K562 (cell line): ENCODE data around the gene LETM1. TPM values are rescaled to one million over a fixed set of nuclear protein-coding genes. Genes with fewer than 3 reads are reported as not detected.

Experiments
- ATAC-seq: fragments of 200-7000 bp; cut with Tn5 transposase; 3 replicates; pipeline ENCODE4 v1.9.1; 2020; ENCODE audit warnings: moderate library complexity
- BruUV-seq: library from RNA; stranded (reverse); fragments of 400-500 nt; replicated peaks from 2 replicates; lab custom pipeline; 2021; lab: Mats Ljungman, UMichigan
- CTCF ChIA-PET: fragments of 300-600 bp; formaldehyde crosslinking; extraction: SDS; loops from one replicate; lab custom pipeline; 2021; ENCODE audit warnings: low intra/inter-chr PET ratio; lab: Yijun Ruan, JAX
- POLR2A ChIA-PET: fragments of 300-600, 350-650 bp; sonication (Branson Sonifier 250); formaldehyde crosslinking; extraction: SDS; loops from one replicate; lab custom pipeline; 2021; ENCODE audit warnings: antibody characterized with exemption, inconsistent platforms; lab: Yijun Ruan, JAX
- DNase-seq, 4 experiments: peaks; one replicate each; pipeline versions ENCODE4 v3.0.0 to v3.0.0-alpha.2; 2011 to 2018; ENCODE audit warnings: low spot score in 3 of 4, mixed read lengths in 3 of 4; ENCODE audit errors: extremely low read depth in 1 of 4
- FAIRE-seq: peaks from 2 replicates; lab custom pipeline; 2011; peaks lifted over from hg19 to GRCh38; lab: Jason Lieb, UNC
- H2AFZ ChIP-seq: 2 replicates; pipeline ENCODE4 v1.6.0; 2011; ENCODE audit warnings: low read depth, low read length, control low read depth, inconsistent platforms
- H3K27ac ChIP-seq: fragments of 200-600 bp; 3 replicates; pipeline ENCODE4 v1.8.0; 2011; ENCODE audit warnings: low read depth, mild to moderate bottlenecking, control low read depth, inconsistent platforms, low read length, moderate library complexity, mixed read lengths; ENCODE audit errors: extremely low read depth
- H3K27me3 ChIP-seq, 2 experiments: fragments of 300-600 bp in 1 of 2; 2 replicates in 1 of 2; 3 replicates in 1 of 2; pipeline versions ENCODE4 v1.6.0 to v1.8.0; 2011; ENCODE audit warnings: inconsistent platforms in 2 of 2, low read length in 2 of 2, mild to moderate bottlenecking in 1 of 2, mixed read lengths in 1 of 2, moderate library complexity in 1 of 2; ENCODE audit not compliant: control insufficient read depth in 2 of 2, insufficient read depth in 2 of 2
- H3K36me3 ChIP-seq: fragments of 300-600 bp; 3 replicates; pipeline ENCODE4 v1.8.0; 2011; ENCODE audit warnings: mild to moderate bottlenecking, low read length, inconsistent platforms; ENCODE audit not compliant: control insufficient read depth, insufficient read depth
- H3K4me1 ChIP-seq, 2 experiments: fragments of 200-600 bp in 1 of 2; replicated peaks in 1 of 2; 2 replicates in 1 of 2; 3 replicates in 1 of 2; pipeline versions ENCODE4 v1.5.1 to v1.8.0; 2011; ENCODE audit warnings: inconsistent platforms in 2 of 2, low read length in 2 of 2, mild to moderate bottlenecking in 1 of 2, mixed read lengths in 1 of 2, moderate library complexity in 1 of 2; ENCODE audit not compliant: control insufficient read depth in 2 of 2, insufficient read depth in 2 of 2
- H3K4me2 ChIP-seq: 2 replicates; pipeline ENCODE4 v1.6.1; 2011; ENCODE audit warnings: low read length, control low read depth, inconsistent platforms, mixed read lengths; ENCODE audit not compliant: insufficient read depth
- H3K4me3 ChIP-seq: fragments of 200-600 bp; sonication (generic), shearing (Covaris generic); 2 replicates; pipeline ENCODE4 v1.5.1; 2016; ENCODE audit warnings: control low read depth, inconsistent platforms
- H3K79me2 ChIP-seq: fragments of 200-600 bp; 3 replicates; pipeline ENCODE4 v1.8.0; 2011; ENCODE audit warnings: low read length, inconsistent platforms; ENCODE audit not compliant: control insufficient read depth, insufficient read depth
- H3K9ac ChIP-seq, 2 experiments: 2 replicates each; pipeline versions ENCODE4 v1.6.0 to v1.6.1; 2011; ENCODE audit warnings: low read depth in 2 of 2, low read length in 2 of 2, control low read depth in 1 of 2, inconsistent platforms in 1 of 2, mild to moderate bottlenecking in 1 of 2, mixed read lengths in 1 of 2; ENCODE audit not compliant: insufficient read depth in 1 of 2
- H3K9me1 ChIP-seq: one replicate; pipeline ENCODE4 v1.6.0; 2011; ENCODE audit warnings: inconsistent platforms, mild to moderate bottlenecking, low read length, moderate library complexity; ENCODE audit not compliant: control insufficient read depth, insufficient read depth
- H3K9me3 ChIP-seq: replicated peaks from 2 replicates; pipeline ENCODE4 v1.5.1; 2011; ENCODE audit warnings: low read depth, low read length, inconsistent platforms; ENCODE audit not compliant: control insufficient read depth, insufficient read depth
- H4K20me1 ChIP-seq: replicated peaks from 2 replicates; pipeline ENCODE4 v1.6.1; 2011; ENCODE audit warnings: low read length, inconsistent platforms, mixed read lengths; ENCODE audit not compliant: control insufficient read depth, insufficient read depth
- ARID1B ChIP-seq: fragments of 450-650 bp; IDR thresholded peaks from 2 replicates; pipeline ENCODE4 v1.6.1; 2016; ENCODE audit warnings: antibody characterized with exemption, mild to moderate bottlenecking, inconsistent platforms
- CBX1 ChIP-seq: sonication (generic); IDR thresholded peaks from 2 replicates; pipeline ENCODE4 v1.6.1; 2016; ENCODE audit warnings: antibody characterized with exemption, low read depth, mild to moderate bottlenecking
- DEAF1 ChIP-seq: fragments of 450-650 bp; formaldehyde crosslinking; IDR thresholded peaks from 2 replicates; pipeline ENCODE4 v1.4.0; 2020; ENCODE audit warnings: mild to moderate bottlenecking, moderate library complexity
- GABPB2 ChIP-seq: fragments of 250-450 bp; sonication (Bioruptor Pico); conservative IDR thresholded peaks from 2 replicates; pipeline ENCODE4 v1.5.1; 2021; ENCODE audit warnings: mild to moderate bottlenecking
- HLTF ChIP-seq: fragments of 450-650 bp; IDR thresholded peaks from 2 replicates; pipeline ENCODE4 v1.6.1; 2016
- HMG20A ChIP-seq: fragments of 450-650 bp; formaldehyde crosslinking; conservative IDR thresholded peaks from 2 replicates; pipeline ENCODE4 v1.4.0; 2020; ENCODE audit warnings: mild to moderate bottlenecking, mixed read lengths
- KAT8 ChIP-seq: fragments of 450-650 bp; IDR thresholded peaks from 2 replicates; pipeline ENCODE4 v1.6.1; 2016; ENCODE audit warnings: low read depth, mild to moderate bottlenecking
- KDM1A ChIP-seq, 2 experiments: fragments of 450-650 bp; IDR thresholded peaks; 2 replicates each; pipeline ENCODE4 v1.6.1; 2016; ENCODE audit warnings: mild to moderate bottlenecking in 2 of 2
- MBD2 ChIP-seq: sonication (generic); IDR thresholded peaks from 2 replicates; pipeline ENCODE4 v1.6.1; 2016; ENCODE audit warnings: low read depth, borderline replicate concordance
- MCM2 ChIP-seq: fragments of 450-650 bp; IDR thresholded peaks from 2 replicates; pipeline ENCODE4 v1.6.1; 2017; ENCODE audit warnings: low read depth, mild to moderate bottlenecking
- MCM7 ChIP-seq, 2 experiments: fragments of 450-650 bp; IDR thresholded peaks; 2 replicates each; pipeline ENCODE4 v1.6.1; 2016 to 2018
- MXD1 ChIP-seq: fragments of 250-450 bp; sonication (Bioruptor Pico); IDR thresholded peaks from 2 replicates; pipeline ENCODE4 v1.8.0; 2021; ENCODE audit warnings: borderline replicate concordance, mild to moderate bottlenecking, moderate library complexity; ENCODE audit not compliant: poor library complexity, severe bottlenecking
- RBM14 ChIP-seq: fragments of 200-400 bp; formaldehyde crosslinking; IDR thresholded peaks from 2 replicates; pipeline ENCODE4 v1.6.1; 2018; ENCODE audit warnings: low read depth, mild to moderate bottlenecking, low read length, moderate library complexity, borderline replicate concordance; ENCODE audit not compliant: insufficient read depth
- SRSF7 ChIP-seq: fragments of 200-400 bp; formaldehyde crosslinking; optimal IDR thresholded peaks from 2 replicates; pipeline ENCODE3; 2017; ENCODE audit warnings: mild to moderate bottlenecking, low read depth, low read length
- TEAD1 ChIP-seq, 2 experiments: fragments of 450-650 bp in 1 of 2; sonication (generic) in 1 of 2; formaldehyde crosslinking; IDR thresholded peaks; 2 replicates each; pipeline versions ENCODE4 v1.4.0 to v1.8.0; 2020 to 2022; ENCODE audit warnings: mild to moderate bottlenecking in 2 of 2, missing genetic modification reagents in 1 of 2
- ZNF740 ChIP-seq, 3 experiments: fragments of 200-800 bp in 1 of 3; sonication (Bioruptor generic) in 1 of 3; sonication (generic) in 1 of 3; formaldehyde crosslinking in 1 of 3; IDR thresholded peaks; 2 replicates each; pipeline versions ENCODE4 v1.6.1 to v1.8.0; 2016 to 2022; ENCODE audit warnings: mild to moderate bottlenecking in 2 of 3, missing compliant biosample characterization in 2 of 3, missing genetic modification characterization in 2 of 3, missing genetic modification reagents in 1 of 3
- ZNF77 ChIP-seq: fragments of 250-450 bp; sonication (Bioruptor Pico); IDR thresholded peaks from 2 replicates; pipeline ENCODE4 v1.5.0; 2020
- WGBS: fragments of 100-300 bp; shearing (Covaris generic); methylation state at CpG from one replicate; pipeline ENCODE4 v1.1.6; 2016; ENCODE audit warnings: low coverage, mixed read lengths; ENCODE audit not compliant: insufficient coverage; ENCODE audit errors: missing lambda C conversion rate; 5-methylcytosine and 5-hydroxymethylcytosine counted together
- in situ Hi-C: fragments of 300-500 bp; cut with MboI; formaldehyde crosslinking; loops from 4 replicates; pipeline ENCODE4 v1.15.0; 2018; ENCODE audit warnings: inconsistent platforms, mixed read lengths
- intact Hi-C: fragments of 100-400 bp; cut with micrococcal nuclease; formaldehyde crosslinking; loops from 2 replicates; pipeline ENCODE4 v1.14.2; 2022
- polyA plus RNA-seq, 8 experiments: library from polyadenylated mRNA; depleted of rRNA in 4 of 8; stranded (reverse) in 5 of 8; unstranded in 3 of 8; fragments of >200 nt; fragmentation: Nextera tagmentation in 2 of 8; fragmentation: Illumina TruSeq in 1 of 8; extraction: Ambion mirVana in 2 of 8; extraction: Trizol in 1 of 8; gene quantifications; 2 replicates each; pipeline versions ENCODE4 v1.2.1 to v1.2.3, GENCODE V29; 2011 to 2014; ENCODE audit warnings: inconsistent platforms in 1 of 8, missing spikeins in 1 of 8
- total RNA-seq, 7 experiments: library from RNA; depleted of rRNA in 6 of 7; stranded (reverse); fragments of >200 nt in 6 of 7; fragmentation: Illumina TruSeq in 2 of 7; extraction: Trizol in 2 of 7; gene quantifications; 2 replicates each; pipeline versions ENCODE4 v1.2.1 to v1.2.3, GENCODE V29; 2011 to 2021; ENCODE audit warnings: low replicate concordance in 1 of 7

LETM1 gene
- total and polyA plus RNA-seq, 9 of the 15 experiments (the other 6 are each of a cell fraction or from before 2014, with no cell fraction given), result 3.9 to 109 (median 35.0) TPM

- ATAC-seq (no peak), FAIRE-seq (no peak), DNase-seq (no peak)
- in situ Hi-C loops (no loop called here), intact Hi-C loops (no loop called here)
- no peaks in the 10 kb centered on the region for H3K9me3 ChIP-seq
- no peaks in the 10 kb centered on the region for H3K27me3 ChIP-seq
- no peak overlapping the region for H3K27ac ChIP-seq
- peaks cover 27% of the 10 kb centered on the region for H4K20me1 ChIP-seq
- H3K9ac ChIP-seq, result 0 out of 4 replicates have a peak overlapping the region, but pooled peaks of 1 of the 2 experiments have one; percentile 54
- H3K9me1 ChIP-seq, result peaks cover 11% of the 10 kb centered on the region
- ChIA-PET CTCF (no interaction called here), POLR2A (interaction anchor here (0.7 kb wide), 1 partner anchor 9 kb away, joined by 4 read pairs; no protein-coding TSS in a partner anchor)
- BruUV-seq, result no TSS peak
- no peak overlapping the region for H2AFZ ChIP-seq
- WGBS, result 95% methylated on average over 4 of the region's 10 CpGs
- H3K4me1 ChIP-seq, result peaks cover 32 to 42% of the 10 kb centered on the region in 2 experiments
- peaks cover 81% of the 10 kb centered on the region for H3K79me2 ChIP-seq
- H3K4me2 ChIP-seq, result no peak overlapping the region
- no peak overlapping the region for H3K4me3 ChIP-seq
- H3K36me3 ChIP-seq, result peaks cover 62% of the 10 kb centered on the region
- no peak for TF ChIP-seq MCM2
- TF ChIP-seq SRSF7, result no peak
- TF ChIP-seq RBM14, result no peak
- no peak for TF ChIP-seq KAT8
- no peak for TF ChIP-seq KDM1A (IDR thresholded peaks at IDR 0.05)
- no peak for TF ChIP-seq ZNF77
- no peak for TF ChIP-seq MBD2
- no peak for TF ChIP-seq ZNF740 (CRISPR knock-in tag; IDR thresholded peaks at IDR 0.05)
- TF ChIP-seq ZNF740 (tag; IDR thresholded peaks at IDR 0.05), result no peak
- TF ChIP-seq MXD1 (CRISPR knock-in tag), result no peak
- no peak for TF ChIP-seq MCM7 (IDR thresholded peaks at IDR 0.05)
- no peak for TF ChIP-seq TEAD1 (CRISPR knock-in tag; IDR thresholded peaks at IDR 0.05)
- no peak for TF ChIP-seq HLTF
- TF ChIP-seq CBX1, result no peak
- no peak for TF ChIP-seq DEAF1 (CRISPR knock-in tag)
- no peak for TF ChIP-seq GABPB2 (CRISPR knock-in tag)
- TF ChIP-seq ARID1B, result no peak
- TF ChIP-seq HMG20A, result no peak
Measured at GRCh38 chr4:1850276-1850675, 5.7 kb downstream of the LETM1 start.
